GM19099 (cell line): Measurements from ENCODE around the gene C1orf105.

Experiments used
- POLR2A ChIP-seq: IDR thresholded peaks from 3 replicates; pipeline ENCODE4 v1.6.1; 2011; ENCODE audit warnings: low read depth; ENCODE audit not compliant: insufficient read length; ENCODE audit errors: extremely low read depth

C1orf105 gene

DNA sequence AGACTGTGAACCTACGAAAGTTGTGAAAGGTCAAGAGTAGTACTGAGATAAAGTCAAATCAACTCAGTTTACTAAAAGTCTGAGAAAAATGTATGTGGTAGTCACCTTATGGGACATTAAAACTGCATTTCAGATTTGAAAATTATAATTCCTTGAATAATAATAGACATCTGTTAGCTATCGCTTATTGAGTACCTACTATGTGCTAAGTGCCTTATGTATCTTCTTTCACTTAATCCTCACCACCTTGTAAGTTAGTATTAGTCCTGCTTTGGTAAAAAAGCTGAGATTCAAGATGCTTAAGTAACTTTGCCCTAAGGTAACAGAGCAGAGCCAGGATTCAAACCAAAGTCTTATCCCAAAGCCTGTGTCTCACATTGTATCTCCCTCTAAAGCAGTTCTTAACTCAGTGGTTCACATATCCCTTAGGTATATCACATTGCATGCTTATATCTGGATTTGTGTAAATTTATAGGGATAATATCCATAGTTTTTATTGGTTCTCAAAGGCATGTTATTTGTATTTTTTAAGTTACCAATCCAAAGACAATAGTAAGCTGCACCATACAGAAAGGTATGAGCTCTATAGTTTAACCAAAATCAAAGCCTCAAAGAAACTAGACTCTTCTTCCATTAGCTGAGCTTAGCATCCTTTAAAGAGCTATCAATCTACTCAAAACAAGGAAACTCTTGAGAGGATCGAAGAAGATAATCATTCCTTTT is 22.5 kb downstream of the C1orf105 start:
- TF ChIP-seq POLR2A: no peak

DNA sequence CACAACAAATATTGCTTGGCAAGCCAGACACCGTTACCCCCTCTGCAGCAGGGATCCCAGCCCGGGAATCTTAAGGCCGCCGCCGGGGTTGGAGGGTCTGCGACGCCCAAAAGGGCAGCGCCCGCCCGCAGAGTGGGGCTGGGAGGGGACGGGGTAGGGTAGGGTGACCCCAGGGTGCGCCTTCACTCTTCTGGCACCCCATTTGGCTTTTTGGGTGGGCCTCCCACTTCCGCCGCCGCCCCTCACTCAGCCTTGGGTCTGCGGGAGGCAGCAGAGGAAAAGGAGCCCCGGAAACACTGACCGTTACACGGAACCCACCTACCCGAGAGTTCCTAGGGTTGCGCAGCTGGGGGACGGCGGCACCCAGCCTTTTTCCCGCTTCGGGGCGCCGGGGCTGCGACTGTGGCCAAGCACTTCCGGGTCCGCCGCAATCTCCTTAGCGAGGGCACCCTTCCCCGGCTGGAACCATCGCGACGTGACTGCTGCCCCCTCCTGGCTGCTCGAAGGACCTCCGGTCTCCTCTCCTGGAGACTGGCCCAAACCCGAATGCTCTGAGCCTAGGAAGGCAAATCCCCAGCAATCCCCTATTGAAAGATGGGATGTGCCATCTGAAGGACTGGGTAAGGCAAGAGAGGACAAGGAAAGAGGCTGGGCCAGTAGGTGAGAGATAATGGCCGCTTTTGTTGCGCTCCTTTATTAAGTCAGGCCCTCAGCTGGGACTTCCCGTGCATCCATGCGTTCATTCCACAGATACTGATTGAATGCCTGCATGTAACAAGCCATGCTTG is 23.4 kb downstream of the C1orf105 start, which contains the start of gene PIGC:
Gene PIGC, minus strand, starts transcription at position 404 of the 788 bp plus-strand sequence. CDS start 1,447 bp downstream, outside the sequence.
- TF ChIP-seq POLR2A: peak; percentile 79

DNA sequence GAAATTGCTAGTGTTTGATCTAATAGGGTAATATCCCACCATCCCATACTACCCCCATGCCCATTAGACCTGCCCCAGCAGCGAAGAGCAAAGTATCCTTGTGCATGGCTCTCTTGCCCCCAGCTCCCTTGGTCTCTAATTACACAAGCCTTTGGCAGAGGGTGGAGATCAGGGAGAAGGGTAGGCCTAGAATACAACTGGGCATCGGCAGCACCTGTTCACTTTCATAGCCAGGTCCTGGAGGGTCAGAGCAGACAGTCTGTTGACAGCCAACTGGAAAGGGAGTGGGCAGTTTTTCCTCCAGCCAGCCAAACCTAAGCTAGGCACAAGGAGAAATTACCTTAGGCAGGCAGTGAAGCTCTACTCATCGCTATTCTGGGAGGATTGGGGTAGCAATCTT is 26.1 kb downstream of the C1orf105 start:
- TF ChIP-seq POLR2A: no peak

DNA sequence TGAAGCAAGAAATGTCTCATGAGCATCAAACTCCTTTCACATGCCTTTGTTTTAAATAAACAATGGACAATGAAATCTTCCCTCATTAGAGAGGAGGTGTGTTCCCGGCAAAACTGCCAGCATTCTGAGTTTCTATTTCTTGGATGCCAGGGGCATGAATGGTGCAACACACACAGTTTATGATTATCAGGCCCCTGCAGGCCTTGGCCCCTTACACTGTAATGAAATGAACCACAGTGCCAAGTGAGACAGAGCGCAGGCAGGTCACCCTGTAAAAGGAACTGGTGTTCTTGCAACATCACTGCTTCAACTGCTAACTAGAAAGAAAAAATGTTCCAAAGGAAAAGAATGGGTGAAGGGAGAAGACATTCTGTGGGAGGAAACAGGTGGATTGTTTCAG is 27.2 kb downstream of the C1orf105 start:
- TF ChIP-seq POLR2A: no peak

DNA sequence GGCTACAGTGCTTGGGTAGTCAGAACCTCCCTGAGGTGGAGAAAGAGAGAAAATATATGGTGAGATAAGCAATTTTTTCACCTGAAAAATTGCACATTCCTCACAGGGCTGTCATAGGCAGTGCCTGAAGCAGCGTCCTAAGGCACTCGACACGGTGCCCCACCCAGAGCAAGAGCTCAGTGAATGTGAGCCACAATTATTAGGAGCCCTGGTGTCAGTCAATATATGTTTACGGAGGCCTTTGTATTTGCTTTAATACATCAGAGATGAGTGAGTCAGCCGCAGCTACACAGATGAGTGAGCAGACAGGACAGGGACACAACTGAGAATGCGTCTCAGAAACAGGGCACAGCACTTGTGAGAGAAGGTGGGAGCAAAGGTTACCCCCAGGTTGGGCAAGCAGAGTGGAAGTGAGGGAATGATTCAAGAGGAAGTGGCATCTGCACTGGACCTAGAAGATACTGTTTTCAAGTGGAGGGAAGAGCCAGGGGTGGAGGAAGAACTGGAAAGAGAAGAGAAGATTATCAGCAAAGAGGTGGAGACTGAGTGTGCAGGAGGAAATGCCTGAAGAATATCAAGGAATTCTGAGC is 28.6 kb downstream of the C1orf105 start:
- no peak for TF ChIP-seq POLR2A

DNA sequence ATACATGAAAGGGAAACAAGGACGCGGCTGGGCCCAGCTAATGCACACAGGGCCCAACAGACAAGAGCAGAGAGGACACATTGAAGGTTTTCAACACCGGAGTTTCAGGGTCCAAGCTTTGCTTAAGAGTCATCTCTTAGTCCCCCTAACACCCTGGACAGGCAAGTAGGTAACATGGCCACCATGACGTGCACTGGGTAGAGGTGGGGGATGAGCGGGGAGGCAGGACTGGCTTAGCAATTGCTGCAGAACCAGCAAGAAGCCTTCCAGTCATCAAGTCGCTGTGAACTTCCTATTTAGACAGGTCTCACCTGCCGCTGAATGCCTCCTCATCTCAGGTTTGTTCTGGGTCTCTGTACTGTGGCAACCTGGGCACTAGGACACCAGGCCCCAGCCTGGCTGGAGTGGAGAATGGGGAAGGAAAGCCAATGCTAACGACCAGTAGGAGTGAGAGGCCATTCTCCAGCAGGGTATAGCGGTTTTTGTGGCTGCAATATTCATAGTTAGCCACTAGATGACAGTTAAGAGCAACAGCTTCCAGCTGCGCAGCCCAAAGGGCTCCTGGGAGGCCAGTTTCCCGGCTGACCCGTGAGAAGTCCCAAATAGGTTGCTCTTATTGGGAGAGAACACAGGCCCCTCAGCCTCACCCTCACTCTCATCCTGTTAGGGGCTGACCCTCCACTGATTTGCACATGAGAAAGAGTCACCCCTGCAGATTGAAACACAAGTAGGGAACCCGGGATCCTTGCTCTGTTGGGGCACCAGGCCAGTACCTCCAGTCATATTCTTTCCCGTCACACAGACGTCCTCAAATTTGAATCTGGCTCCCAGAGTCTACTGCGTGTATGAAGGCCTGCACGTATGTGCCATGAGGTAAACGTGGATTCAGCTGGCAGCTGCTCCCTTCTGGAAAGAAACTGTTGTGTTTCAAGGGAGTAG is 29.4 kb downstream of the C1orf105 start:
- TF ChIP-seq POLR2A: no peak

DNA sequence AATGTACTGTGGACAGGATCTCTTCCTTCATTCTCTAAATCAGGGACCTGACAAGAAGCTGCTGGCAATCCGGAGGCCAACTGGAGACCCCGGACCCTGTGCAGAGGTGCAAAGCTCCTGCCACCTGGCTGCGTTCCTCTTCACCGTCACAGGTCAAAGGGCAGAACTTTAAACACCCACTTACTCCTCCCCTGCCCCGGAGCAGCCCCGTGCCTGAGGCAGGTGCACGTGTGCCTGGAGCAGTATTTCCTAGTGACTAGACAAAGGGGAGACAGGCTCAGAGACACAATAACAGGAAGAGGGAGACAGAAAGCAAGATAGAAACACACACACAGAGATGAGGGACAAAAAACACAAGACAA is 30.0 kb downstream of the C1orf105 start:
- no peak for TF ChIP-seq POLR2A

DNA sequence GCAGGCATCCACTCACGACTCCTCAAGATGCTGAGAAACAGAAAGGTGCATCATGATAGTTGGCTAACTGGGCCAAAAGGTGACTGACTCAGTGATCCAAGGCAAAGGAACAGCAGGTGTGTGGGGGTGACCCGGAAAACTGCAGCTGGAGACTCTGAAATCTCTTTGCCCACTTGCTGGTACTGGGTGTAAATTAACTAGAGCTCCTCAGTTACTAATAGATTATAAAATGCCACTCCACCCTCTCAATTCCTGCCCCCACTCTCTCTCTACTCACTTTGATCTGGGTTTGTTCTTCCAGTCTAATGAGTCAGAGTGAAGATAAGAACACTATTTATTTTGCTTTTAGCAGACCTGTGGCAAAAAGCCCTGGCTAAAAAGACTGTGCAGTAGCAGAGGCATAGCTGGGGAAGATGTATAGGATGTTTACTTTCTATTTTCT is 30.5 kb downstream of the C1orf105 start:
- TF ChIP-seq POLR2A: no peak

DNA sequence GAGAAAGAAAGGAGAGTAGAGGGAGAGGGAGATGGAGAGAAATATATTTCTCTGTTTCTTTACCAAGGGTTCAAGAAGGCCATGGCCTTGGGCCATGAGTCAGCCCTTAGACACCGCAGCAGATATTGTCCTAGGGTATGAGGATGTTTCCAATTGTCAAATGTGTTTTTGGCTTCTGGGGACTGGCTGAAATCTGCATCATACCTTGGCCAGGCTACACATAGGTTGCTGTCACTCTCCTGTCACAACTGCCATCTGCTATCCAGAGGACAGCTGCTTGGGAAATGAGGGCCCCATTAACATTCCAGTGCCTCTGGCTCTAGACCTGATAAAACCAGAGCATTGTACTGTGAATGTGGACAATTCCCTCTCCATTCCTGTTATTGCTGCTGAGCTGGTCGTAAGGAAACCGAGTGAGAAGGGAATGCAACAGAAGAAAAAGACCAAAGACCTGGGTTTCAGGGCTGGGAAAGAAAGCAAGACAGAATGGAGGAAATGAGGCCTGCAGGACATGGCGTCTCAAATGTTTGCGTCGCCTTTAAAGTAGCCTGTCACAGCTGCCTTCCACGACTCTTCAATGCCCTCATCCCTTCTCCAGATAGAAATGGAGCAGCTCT is 32.2 kb downstream of the C1orf105 start:
- no peak for TF ChIP-seq POLR2A

DNA sequence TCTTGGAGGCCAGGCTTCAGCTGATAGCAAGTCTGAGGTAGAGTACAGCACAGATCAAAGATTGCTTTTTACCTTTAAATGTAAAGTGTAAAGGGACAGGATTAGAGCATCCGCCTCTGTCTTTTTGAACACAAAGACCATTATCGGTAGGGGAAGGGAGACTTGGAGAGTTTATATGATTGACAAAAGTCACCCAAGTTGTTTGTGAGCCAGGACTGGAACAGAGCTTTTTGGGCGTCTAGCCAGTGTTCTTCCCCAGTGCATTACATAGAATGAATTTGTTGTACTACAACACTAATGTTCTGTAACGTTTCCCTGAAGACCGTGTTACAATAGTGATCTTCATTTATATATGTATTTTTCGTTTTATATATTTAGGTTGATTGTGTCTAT is 32.7 kb downstream of the C1orf105 start:
- TF ChIP-seq POLR2A: no peak

DNA sequence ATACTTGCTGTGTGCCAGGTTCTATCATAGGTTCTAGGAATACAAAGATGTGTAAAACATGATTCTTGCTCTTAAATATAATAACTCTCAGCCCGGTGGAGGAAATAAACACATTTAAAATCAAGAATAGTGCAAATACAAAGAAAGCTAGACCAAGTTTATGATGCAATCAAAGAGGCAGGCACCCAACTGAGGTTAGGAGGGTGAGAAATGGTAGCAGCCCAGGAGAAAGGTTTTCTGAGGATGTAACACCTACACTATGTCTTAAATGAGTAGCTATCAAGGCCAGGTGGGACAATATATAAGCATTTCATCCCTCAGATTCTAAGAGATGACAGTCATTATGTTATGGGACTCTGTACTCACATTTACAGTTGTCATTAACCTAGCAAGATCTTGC is 33.1 kb downstream of the C1orf105 start:
- TF ChIP-seq POLR2A: no peak

DNA sequence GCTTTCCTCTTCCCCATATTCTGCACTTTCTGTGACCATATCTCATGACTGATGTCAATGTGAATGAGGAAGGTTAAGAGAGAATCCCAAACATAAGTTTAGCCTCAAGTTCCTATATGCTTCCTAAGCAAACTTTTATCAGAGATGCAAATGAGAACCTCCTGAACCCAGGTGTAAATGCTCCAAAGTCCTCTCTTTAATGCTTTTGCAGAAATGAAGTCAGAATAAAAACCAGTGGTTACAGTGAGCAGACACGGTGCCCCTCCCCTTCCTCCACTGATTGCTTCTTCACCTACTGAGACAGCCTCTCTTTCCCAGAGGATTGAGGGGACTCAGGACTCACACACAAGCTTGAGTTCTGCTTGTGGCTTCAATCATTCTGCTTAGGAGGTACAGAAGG is 35.0 kb downstream of the C1orf105 start:
- TF ChIP-seq POLR2A: no peak

DNA sequence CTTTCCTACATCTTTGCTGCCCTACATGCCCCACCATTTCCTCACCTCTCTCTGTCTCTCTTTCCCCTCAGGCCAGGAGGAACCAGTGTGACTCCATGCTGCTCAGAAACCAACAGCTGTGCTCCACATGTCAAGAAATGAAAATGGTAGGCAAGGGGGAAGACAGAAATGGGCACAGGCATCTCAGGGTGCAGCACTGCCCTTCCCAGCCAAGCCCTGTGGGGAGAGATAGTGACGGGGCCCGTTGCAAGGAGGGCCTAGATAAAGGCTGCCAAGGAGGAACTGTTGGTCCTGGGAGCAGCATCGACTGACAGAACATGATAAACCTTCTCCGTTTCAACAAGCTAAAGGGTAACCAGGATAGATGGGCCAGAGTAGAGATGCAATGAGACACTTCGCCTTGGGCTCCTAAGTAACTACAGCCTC is 35.9 kb downstream of the C1orf105 start:
- TF ChIP-seq POLR2A: no peak

DNA sequence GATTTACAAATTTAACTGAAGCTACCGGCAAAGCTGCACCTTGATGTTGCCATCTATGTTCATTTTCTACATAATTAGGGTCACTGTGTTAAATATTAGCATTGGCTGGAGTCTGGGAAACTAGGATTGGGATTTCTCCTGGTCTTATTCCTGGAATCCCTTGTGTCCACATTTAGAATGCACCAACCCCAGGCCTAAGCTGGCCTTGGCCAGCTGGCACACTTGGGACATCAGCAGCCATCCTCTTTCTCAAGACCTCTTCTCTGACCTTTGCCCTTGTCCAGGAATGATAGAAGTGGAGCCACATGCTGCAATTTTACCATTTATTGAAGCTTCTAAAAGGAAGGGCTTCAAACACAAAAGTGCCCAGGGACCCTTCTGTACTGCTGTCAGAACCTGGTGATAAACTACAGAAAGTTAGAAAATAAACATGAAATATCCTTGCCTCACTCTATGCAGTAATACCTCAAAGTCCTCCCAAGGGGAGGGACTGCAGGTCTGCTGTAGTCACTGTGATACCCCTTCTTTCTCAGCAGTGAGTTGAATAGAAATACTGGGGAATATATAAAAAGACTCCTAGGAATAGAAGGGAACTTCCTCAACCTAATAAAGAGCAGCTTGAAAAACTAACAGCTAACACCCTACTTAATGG is 37.1 kb downstream of the C1orf105 start:
- no peak for TF ChIP-seq POLR2A
